Caco-2 (cell line): Measurements from ENCODE around the gene GGCT. TPM values are rescaled to one million over a fixed set of nuclear protein-coding genes. Genes with fewer than 3 reads are reported as not detected.
A peak's percentile ranks its signal among the peaks of the same experiment; 100 is the strongest.
"Not testable (repeated sequence)": the region's sequence is repeated elsewhere in the genome, so short reads cannot be mapped to it uniquely, and the experiment has no call there.

Experiments
- BruUV-seq: library from RNA; stranded (reverse); fragments of 400-500 nt; replicated peaks from 2 replicates; lab custom pipeline; 2021; lab: Mats Ljungman, UMichigan
- CTCF ChIA-PET: fragments of 300-600 bp; sonication (Branson Sonifier 250); formaldehyde crosslinking; loops from one replicate; lab custom pipeline; 2022; ENCODE audit warnings: antibody characterized with exemption; lab: Charles Lee
- POLR2A ChIA-PET: fragments of 300-600 bp; sonication (Branson Sonifier 250); formaldehyde crosslinking; loops from one replicate; lab custom pipeline; 2022; ENCODE audit warnings: antibody characterized with exemption; lab: Charles Lee
- DNase-seq, 2 experiments: peaks; one replicate each; pipeline versions ENCODE4 v3.0.0 to v3.0.0-alpha.2; 2020 to 2022
- H3K27me3 ChIP-seq: replicated peaks from 2 replicates; pipeline ENCODE4 v1.6.0; 2011; ENCODE audit warnings: low read length; ENCODE audit not compliant: control insufficient read depth, insufficient read depth
- H3K36me3 ChIP-seq: 2 replicates; pipeline ENCODE4 v1.5.1; 2011; ENCODE audit warnings: low read length; ENCODE audit not compliant: control insufficient read depth, insufficient read depth
- H3K4me1 ChIP-seq: fragments of 250-450 bp; sonication (Bioruptor Pico); 2 replicates; pipeline ENCODE4 v1.5.1; 2020; ENCODE audit warnings: mild to moderate bottlenecking
- H3K4me3 ChIP-seq: 2 replicates; pipeline ENCODE4 v1.5.1; 2011; ENCODE audit warnings: low read depth, mild to moderate bottlenecking, control low read depth, low read length
- H3K9me3 ChIP-seq: fragments of 250-450 bp; sonication (Bioruptor Pico); 2 replicates; pipeline ENCODE4 v1.5.1; 2020; ENCODE audit warnings: mild to moderate bottlenecking, moderate library complexity
- H3K27ac Mint-ChIP-seq: one replicate; pipeline ENCODE4 v1.8.0; 2022; ENCODE audit warnings: mixed read lengths; ENCODE audit not compliant: unreplicated experiment
- H3K27me3 Mint-ChIP-seq: one replicate; pipeline ENCODE4 v1.8.0; 2022; ENCODE audit warnings: mixed read lengths; ENCODE audit not compliant: insufficient read depth, unreplicated experiment
- H3K36me3 Mint-ChIP-seq: one replicate; pipeline ENCODE4 v1.8.0; 2022; ENCODE audit warnings: mild to moderate bottlenecking, mixed read lengths; ENCODE audit not compliant: insufficient read depth, unreplicated experiment
- H3K4me1 Mint-ChIP-seq: one replicate; pipeline ENCODE4 v1.8.0; 2022; ENCODE audit warnings: low read depth, mixed read lengths; ENCODE audit not compliant: unreplicated experiment
- H3K4me3 Mint-ChIP-seq: one replicate; pipeline ENCODE4 v1.8.0; 2022; ENCODE audit warnings: mild to moderate bottlenecking, moderate library complexity, mixed read lengths; ENCODE audit not compliant: unreplicated experiment
- H3K9me3 Mint-ChIP-seq: one replicate; pipeline ENCODE4 v1.8.0; 2022; ENCODE audit warnings: mixed read lengths; ENCODE audit not compliant: unreplicated experiment
- CTCF ChIP-seq, 2 experiments: fragments of 200-600 bp in 1 of 2; IDR thresholded peaks; 1 replicate in 1 of 2; 2 replicates in 1 of 2; pipeline versions ENCODE4 v1.5.1 to v1.8.0; 2011 to 2022; ENCODE audit warnings: antibody characterized with exemption in 1 of 2, control low read depth in 1 of 2, inconsistent platforms in 1 of 2, low read depth in 1 of 2, low read length in 1 of 2, mild to moderate bottlenecking in 1 of 2, moderate library complexity in 1 of 2; ENCODE audit not compliant: insufficient read depth in 1 of 2, severe bottlenecking in 1 of 2, unreplicated experiment in 1 of 2
- intact Hi-C: fragments of 100-400 bp; cut with micrococcal nuclease; formaldehyde crosslinking; loops from one replicate; pipeline ENCODE4 v1.10.0; 2022; ENCODE audit not compliant: unreplicated experiment
- total RNA-seq: library from RNA; stranded (reverse); gene quantifications from 2 replicates; pipeline ENCODE4 v1.2.3, GENCODE V29; 2022

The GGCT gene
- total RNA-seq, 1 experiment from 2014 or later, result 75.2 TPM

- H3K4me1 ChIP-seq, result peaks cover 10% of the 10 kb centered on the region; the same call in 1 of the 2 replicates
- H3K9me3 Mint-ChIP-seq, H3K27me3 ChIP-seq, intact Hi-C loops, H3K4me3 Mint-ChIP-seq, CTCF ChIA-PET, POLR2A ChIA-PET, H3K9me3 ChIP-seq, H3K36me3 ChIP-seq, H3K27ac Mint-ChIP-seq, DNase-seq, H3K4me3 ChIP-seq, BruUV-seq, H3K27me3 Mint-ChIP-seq: not testable (repeated sequence)
- peaks cover 34% of the 10 kb centered on the region for H3K4me1 Mint-ChIP-seq
- H3K36me3 Mint-ChIP-seq, result peaks cover 11% of the 10 kb centered on the region
Measured at GRCh38 chr7:30507346-30507900, 2.8 kb upstream of the GGCT start.

DNA sequence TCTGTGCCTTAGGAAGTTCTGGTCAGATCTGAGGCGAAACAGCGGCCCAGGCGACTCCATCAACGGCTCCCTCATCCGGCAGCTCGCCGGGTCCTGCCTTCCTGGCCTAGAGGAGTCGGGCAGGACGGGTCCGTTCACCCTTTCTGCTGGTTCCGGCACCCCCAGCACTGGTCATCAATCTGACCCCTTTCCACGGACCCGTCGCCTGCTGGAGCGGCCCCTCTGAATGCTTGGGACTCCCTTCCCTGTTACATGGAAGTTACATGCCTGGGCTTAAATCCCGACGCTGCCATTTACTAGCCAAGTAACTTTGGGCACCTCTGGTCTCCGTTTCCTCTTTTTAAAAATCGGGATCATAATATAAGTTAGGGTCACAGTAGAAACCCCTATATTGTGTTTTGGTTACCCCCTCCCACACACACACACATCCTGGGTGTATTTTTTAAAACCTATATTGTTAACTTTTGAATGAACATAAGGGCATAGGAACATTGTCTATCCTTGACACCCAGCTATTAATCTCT is 607 bp upstream of the GGCT start:
- H3K4me3 ChIP-seq, result peak overlapping the region; percentile 35
- no peaks in the 10 kb centered on the region for H3K36me3 ChIP-seq
- TSS peak; percentile 92 for BruUV-seq
- Mint-ChIP-seq H3K4me1 (peaks cover 28% of the 10 kb centered on the region), H3K27me3 (no peaks in the 10 kb centered on the region), H3K36me3 (peaks cover 25% of the 10 kb centered on the region), H3K4me3 (peak overlapping the region; percentile 80), H3K9me3 (no peaks in the 10 kb centered on the region), H3K27ac (peak overlapping the region; percentile 80)
- no peak for TF ChIP-seq CTCF (IDR thresholded peaks at IDR 0.05; ENCODE audit: insufficient read depth in 1 of 2, low read depth in 1 of 2, low read length in 1 of 2, severe bottlenecking in 1 of 2, unreplicated experiment in 1 of 2)
- intact Hi-C loops, result loop anchor here (2.0 kb wide), 1 partner anchor 26 kb away; the partner anchor contains the start of gene NOD1
- ChIA-PET CTCF (no interaction called here), POLR2A (no interaction called here)
- H3K9me3 ChIP-seq, result no peaks in the 10 kb centered on the region
- DNase-seq, result no peak
- H3K27me3 ChIP-seq, result no peaks in the 10 kb centered on the region
- H3K4me1 ChIP-seq, result peaks cover 8% of the 10 kb centered on the region; the same call in 1 of the 2 replicates

DNA sequence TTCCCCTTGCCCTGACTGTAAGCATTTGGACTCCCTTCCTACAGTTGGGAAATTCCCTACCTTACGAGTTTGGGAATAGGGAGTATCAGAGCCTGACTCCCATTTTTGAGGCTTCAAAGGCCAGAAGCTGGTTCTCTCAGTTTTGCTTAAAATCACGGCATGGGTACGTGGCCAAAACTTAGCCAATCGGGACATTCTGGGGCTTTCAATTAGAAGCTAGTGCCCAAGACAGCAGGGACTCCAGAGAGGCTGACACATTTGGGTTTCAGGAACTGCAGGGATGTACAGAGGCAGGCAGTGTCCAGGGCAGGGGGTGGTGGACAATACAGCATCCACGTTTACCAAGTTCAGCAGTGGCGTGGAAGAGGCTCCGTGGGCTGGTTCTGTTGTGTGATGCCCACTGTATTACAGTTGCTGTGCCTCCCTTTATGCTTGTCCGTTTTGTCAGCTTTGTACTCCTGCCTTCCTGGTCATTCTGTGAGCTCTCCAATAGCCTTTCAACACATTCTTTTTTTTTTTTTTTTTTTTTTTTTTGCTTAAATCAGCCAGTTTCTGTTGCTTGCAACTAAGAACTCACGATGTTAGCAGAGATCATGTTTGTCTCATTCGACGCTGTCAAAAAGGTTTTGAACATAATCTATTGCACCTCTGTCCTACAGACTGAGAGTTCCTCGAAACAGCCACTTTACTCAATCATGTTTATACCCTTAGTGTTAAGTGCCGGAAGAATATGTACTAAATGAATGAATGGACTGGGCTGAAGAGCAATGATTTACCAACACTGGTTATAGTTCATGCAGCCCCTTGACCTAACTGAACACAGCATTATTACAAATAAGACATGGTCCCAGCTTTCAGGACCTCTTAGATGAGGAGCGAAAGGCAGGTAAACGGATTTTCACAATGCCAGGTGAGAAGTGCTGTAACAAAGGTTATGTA is 1.1 kb downstream of the GGCT start:
- H3K36me3 Mint-ChIP-seq, result peaks cover 42% of the 10 kb centered on the region
- TF ChIP-seq CTCF (IDR thresholded peaks at IDR 0.05; ENCODE audit: insufficient read depth in 1 of 2, low read depth in 1 of 2, low read length in 1 of 2, severe bottlenecking in 1 of 2, unreplicated experiment in 1 of 2), result no peak
- peak overlapping the region; percentile 80 for H3K27ac Mint-ChIP-seq
- H3K4me3 ChIP-seq, result peak overlapping the region; percentile 78
- TSS peak; percentile 54 for BruUV-seq
- H3K4me1 Mint-ChIP-seq, result peaks cover 16% of the 10 kb centered on the region
- no peaks in the 10 kb centered on the region for H3K9me3 ChIP-seq
- H3K36me3 ChIP-seq, result no peaks in the 10 kb centered on the region
- no peaks in the 10 kb centered on the region for H3K27me3 Mint-ChIP-seq
- H3K27me3 ChIP-seq, result no peaks in the 10 kb centered on the region
- H3K4me3 Mint-ChIP-seq, result peak overlapping the region; percentile 80
- no peaks in the 10 kb centered on the region for H3K9me3 Mint-ChIP-seq
- H3K4me1 ChIP-seq, result no peaks in the 10 kb centered on the region
- POLR2A ChIA-PET, result interaction anchor here (0.6 kb wide), 2 partner anchors 8 to 176 kb away, joined by 5 to 16 read pairs; no protein-coding TSS in a partner anchor
- CTCF ChIA-PET, result interaction anchor here (0.6 kb wide), 1 partner anchor 62 kb away, joined by 6 read pairs; no protein-coding TSS in a partner anchor
- intact Hi-C loops, result loop anchor here (2.0 kb wide), 1 partner anchor 25 kb away; the partner anchor contains the start of gene NOD1
- no peak for DNase-seq
